GM23338 (cell line): ENCODE data around the gene LEP. TPM values are rescaled to one million over a fixed set of nuclear protein-coding genes. Genes with fewer than 3 reads are reported as not detected.
"Not testable (repeated sequence)": the region's sequence is repeated elsewhere in the genome, so short reads cannot be mapped to it uniquely, and the experiment has no call there.

Experiments
- ATAC-seq: fragments of 200-7000 bp; cut with Tn5 transposase; 3 replicates; pipeline ENCODE4 v1.9.1; 2020
- DNase-seq: peaks from one replicate; pipeline ENCODE4 v3.0.0-alpha.2; 2015; ENCODE audit warnings: low spot score
- H2AFZ ChIP-seq: fragments of 200-600 bp; sonication (generic); 2 replicates; pipeline ENCODE4 v1.8.0; 2016; ENCODE audit warnings: antibody characterized with exemption, mild to moderate bottlenecking, moderate library complexity
- H3F3A ChIP-seq: fragments of 200-600 bp; sonication (generic); replicated peaks from 2 replicates; pipeline ENCODE4 v1.8.0; 2017; ENCODE audit warnings: antibody characterized with exemption, mixed run types, low read depth
- H3K27ac ChIP-seq: fragments of 200-600 bp; sonication (generic); 2 replicates; pipeline ENCODE4 v1.6.1; 2016; ENCODE audit warnings: low read depth
- H3K27me3 ChIP-seq: fragments of 200-600 bp; sonication (generic); 2 replicates; pipeline ENCODE4 v1.8.0; 2016; ENCODE audit warnings: mild to moderate bottlenecking, mixed run types, moderate library complexity; ENCODE audit not compliant: insufficient read depth
- H3K36me3 ChIP-seq: fragments of 200-600 bp; sonication (generic); 2 replicates; pipeline ENCODE4 v1.8.0; 2016; ENCODE audit warnings: mild to moderate bottlenecking; ENCODE audit not compliant: insufficient read depth
- H3K4me1 ChIP-seq: fragments of 200-600 bp; sonication (generic); 2 replicates; pipeline ENCODE4 v1.8.0; 2016; ENCODE audit warnings: mild to moderate bottlenecking, moderate library complexity; ENCODE audit not compliant: insufficient read depth
- H3K4me2 ChIP-seq: fragments of 200-600 bp; sonication (generic); 2 replicates; pipeline ENCODE4 v1.7.1; 2017; ENCODE audit warnings: mixed run types
- H3K4me3 ChIP-seq: fragments of 200-600 bp; sonication (generic); 2 replicates; pipeline ENCODE4 v1.6.1; 2016; ENCODE audit warnings: mixed run types
- H3K79me2 ChIP-seq: fragments of 200-600 bp; sonication (generic); replicated peaks from 2 replicates; pipeline ENCODE4 v1.8.0; 2017; ENCODE audit warnings: mild to moderate bottlenecking; ENCODE audit not compliant: insufficient read depth
- H3K9me2 ChIP-seq: fragments of 200-600 bp; sonication (generic); 2 replicates; pipeline ENCODE4 v1.8.0; 2017; ENCODE audit not compliant: insufficient read depth
- H4K20me1 ChIP-seq: fragments of 200-600 bp; sonication (generic); replicated peaks from 2 replicates; pipeline ENCODE4 v1.8.0; 2017; ENCODE audit warnings: mild to moderate bottlenecking; ENCODE audit not compliant: insufficient read depth
- H3K27ac Mint-ChIP-seq: 2 replicates; pipeline ENCODE4 v1.8.0; 2020; ENCODE audit warnings: inconsistent platforms, mild to moderate bottlenecking, moderate library complexity, mixed read lengths
- H3K27me3 Mint-ChIP-seq: 3 replicates; pipeline ENCODE4 v1.8.0; 2022; ENCODE audit warnings: low read depth, mild to moderate bottlenecking, moderate library complexity, mixed read lengths, inconsistent platforms; ENCODE audit not compliant: insufficient read depth, poor library complexity
- H3K36me3 Mint-ChIP-seq: 3 replicates; pipeline ENCODE4 v1.8.0; 2021; ENCODE audit warnings: low read depth, mild to moderate bottlenecking, inconsistent platforms, moderate library complexity, mixed read lengths
- H3K4me1 Mint-ChIP-seq: 3 replicates; pipeline ENCODE4 v1.8.0; 2020; ENCODE audit warnings: mild to moderate bottlenecking, inconsistent platforms, mixed read lengths
- H3K4me3 Mint-ChIP-seq: 3 replicates; pipeline ENCODE4 v1.8.0; 2021; ENCODE audit warnings: moderate library complexity, mild to moderate bottlenecking, inconsistent platforms, mixed read lengths
- H3K9me3 Mint-ChIP-seq: 3 replicates; pipeline ENCODE4 v1.8.0; 2020; ENCODE audit warnings: moderate library complexity, mild to moderate bottlenecking, inconsistent platforms, mixed read lengths
- EZH2 ChIP-seq: fragments of 200-600 bp; sonication (generic); IDR thresholded peaks from one replicate; pipeline ENCODE4 v1.8.0; 2017; ENCODE audit warnings: antibody characterized with exemption, mild to moderate bottlenecking, low read depth; ENCODE audit not compliant: unreplicated experiment
- EZH2phosphoT487 ChIP-seq: fragments of 200-600 bp; sonication (generic); IDR thresholded peaks from one replicate; pipeline ENCODE4 v1.8.1; 2018; ENCODE audit warnings: antibody characterized with exemption; ENCODE audit not compliant: unreplicated experiment
- NANOG ChIP-seq: IDR thresholded peaks from 2 replicates; pipeline ENCODE4 v1.6.1; 2016; ENCODE audit warnings: antibody characterized with exemption, borderline replicate concordance
- POLR2AphosphoS5 ChIP-seq: IDR thresholded peaks from 2 replicates; pipeline ENCODE4 v1.6.1; 2016; ENCODE audit warnings: antibody characterized with exemption, low read depth
- ZNF114 ChIP-seq: fragments of 250-450 bp; sonication (Bioruptor Pico); IDR thresholded peaks from 2 replicates; pipeline ENCODE4 v1.5.0; 2020; ENCODE audit warnings: mild to moderate bottlenecking, moderate library complexity
- ZNF331 ChIP-seq: fragments of 250-450 bp; sonication (Bioruptor Pico); IDR thresholded peaks from 2 replicates; pipeline ENCODE4 v1.5.0; 2020; ENCODE audit warnings: low read depth, mild to moderate bottlenecking, moderate library complexity
- polyA plus RNA-seq: library from polyadenylated mRNA; unstranded; fragments of >200 nt; fragmentation: Nextera tagmentation; extraction: Ambion mirVana; gene quantifications from 2 replicates; pipeline ENCODE4 v1.2.1, GENCODE V29; 2016
- total RNA-seq: library from RNA; depleted of rRNA; stranded (reverse); fragments of >200 nt; shearing (Covaris generic); gene quantifications from 2 replicates; pipeline ENCODE4 v1.2.3, GENCODE V29; 2014
- TF ChIP-seq, protein P1 (sequence below): fragments of 250-450 bp; sonication (Bioruptor Pico); IDR thresholded peaks from 2 replicates; pipeline ENCODE4 v1.5.0; 2020; ENCODE audit warnings: mild to moderate bottlenecking, moderate library complexity
- TF ChIP-seq, protein P2 (sequence below): IDR thresholded peaks from one replicate; pipeline ENCODE4 v1.6.1; 2018; ENCODE audit warnings: antibody characterized with exemption; ENCODE audit not compliant: unreplicated experiment
- TF ChIP-seq, protein P3 (sequence below): IDR thresholded peaks from 2 replicates; pipeline ENCODE4 v1.6.1; 2016; ENCODE audit warnings: antibody characterized with exemption

LEP gene
- total and polyA plus RNA-seq, 2 experiments from 2014 or later, result not detected

GRCh38 chr7:128279124-128279713 is 38.1 kb downstream of the LEP start (continued):
- TF ChIP-seq, protein P1, sequence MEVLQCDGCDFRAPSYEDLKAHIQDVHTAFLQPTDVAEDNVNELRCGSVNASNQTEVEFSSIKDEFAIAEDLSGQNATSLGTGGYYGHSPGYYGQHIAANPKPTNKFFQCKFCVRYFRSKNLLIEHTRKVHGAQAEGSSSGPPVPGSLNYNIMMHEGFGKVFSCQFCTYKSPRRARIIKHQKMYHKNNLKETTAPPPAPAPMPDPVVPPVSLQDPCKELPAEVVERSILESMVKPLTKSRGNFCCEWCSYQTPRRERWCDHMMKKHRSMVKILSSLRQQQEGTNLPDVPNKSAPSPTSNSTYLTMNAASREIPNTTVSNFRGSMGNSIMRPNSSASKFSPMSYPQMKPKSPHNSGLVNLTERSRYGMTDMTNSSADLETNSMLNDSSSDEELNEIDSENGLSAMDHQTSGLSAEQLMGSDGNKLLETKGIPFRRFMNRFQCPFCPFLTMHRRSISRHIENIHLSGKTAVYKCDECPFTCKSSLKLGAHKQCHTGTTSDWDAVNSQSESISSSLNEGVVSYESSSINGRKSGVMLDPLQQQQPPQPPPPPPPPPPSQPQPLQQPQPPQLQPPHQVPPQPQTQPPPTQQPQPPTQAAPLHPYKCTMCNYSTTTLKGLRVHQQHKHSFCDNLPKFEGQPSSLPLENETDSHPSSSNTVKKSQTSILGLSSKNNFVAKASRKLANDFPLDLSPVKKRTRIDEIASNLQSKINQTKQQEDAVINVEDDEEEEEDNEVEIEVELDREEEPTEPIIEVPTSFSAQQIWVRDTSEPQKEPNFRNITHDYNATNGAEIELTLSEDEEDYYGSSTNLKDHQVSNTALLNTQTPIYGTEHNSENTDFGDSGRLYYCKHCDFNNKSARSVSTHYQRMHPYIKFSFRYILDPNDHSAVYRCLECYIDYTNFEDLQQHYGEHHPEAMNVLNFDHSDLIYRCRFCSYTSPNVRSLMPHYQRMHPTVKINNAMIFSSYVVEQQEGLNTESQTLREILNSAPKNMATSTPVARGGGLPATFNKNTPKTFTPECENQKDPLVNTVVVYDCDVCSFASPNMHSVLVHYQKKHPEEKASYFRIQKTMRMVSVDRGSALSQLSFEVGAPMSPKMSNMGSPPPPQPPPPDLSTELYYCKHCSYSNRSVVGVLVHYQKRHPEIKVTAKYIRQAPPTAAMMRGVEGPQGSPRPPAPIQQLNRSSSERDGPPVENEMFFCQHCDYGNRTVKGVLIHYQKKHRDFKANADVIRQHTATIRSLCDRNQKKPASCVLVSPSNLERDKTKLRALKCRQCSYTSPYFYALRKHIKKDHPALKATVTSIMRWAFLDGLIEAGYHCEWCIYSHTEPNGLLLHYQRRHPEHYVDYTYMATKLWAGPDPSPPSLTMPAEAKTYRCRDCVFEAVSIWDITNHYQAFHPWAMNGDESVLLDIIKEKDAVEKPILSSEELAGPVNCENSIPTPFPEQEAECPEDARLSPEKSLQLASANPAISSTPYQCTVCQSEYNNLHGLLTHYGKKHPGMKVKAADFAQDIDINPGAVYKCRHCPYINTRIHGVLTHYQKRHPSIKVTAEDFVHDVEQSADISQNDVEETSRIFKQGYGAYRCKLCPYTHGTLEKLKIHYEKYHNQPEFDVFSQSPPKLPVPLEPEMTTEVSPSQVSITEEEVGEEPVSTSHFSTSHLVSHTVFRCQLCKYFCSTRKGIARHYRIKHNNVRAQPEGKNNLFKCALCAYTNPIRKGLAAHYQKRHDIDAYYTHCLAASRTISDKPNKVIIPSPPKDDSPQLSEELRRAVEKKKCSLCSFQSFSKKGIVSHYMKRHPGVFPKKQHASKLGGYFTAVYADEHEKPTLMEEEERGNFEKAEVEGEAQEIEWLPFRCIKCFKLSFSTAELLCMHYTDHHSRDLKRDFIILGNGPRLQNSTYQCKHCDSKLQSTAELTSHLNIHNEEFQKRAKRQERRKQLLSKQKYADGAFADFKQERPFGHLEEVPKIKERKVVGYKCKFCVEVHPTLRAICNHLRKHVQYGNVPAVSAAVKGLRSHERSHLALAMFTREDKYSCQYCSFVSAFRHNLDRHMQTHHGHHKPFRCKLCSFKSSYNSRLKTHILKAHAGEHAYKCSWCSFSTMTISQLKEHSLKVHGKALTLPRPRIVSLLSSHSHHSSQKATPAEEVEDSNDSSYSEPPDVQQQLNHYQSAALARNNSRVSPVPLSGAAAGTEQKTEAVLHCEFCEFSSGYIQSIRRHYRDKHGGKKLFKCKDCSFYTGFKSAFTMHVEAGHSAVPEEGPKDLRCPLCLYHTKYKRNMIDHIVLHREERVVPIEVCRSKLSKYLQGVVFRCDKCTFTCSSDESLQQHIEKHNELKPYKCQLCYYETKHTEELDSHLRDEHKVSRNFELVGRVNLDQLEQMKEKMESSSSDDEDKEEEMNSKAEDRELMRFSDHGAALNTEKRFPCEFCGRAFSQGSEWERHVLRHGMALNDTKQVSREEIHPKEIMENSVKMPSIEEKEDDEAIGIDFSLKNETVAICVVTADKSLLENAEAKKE, result no peak
- TF ChIP-seq ZNF331 (CRISPR knock-in tag), result no peak
- TF ChIP-seq EZH2, result no peak
- TF ChIP-seq NANOG, result no peak
- no peak for TF ChIP-seq POLR2AphosphoS5
- TF ChIP-seq, protein P2, sequence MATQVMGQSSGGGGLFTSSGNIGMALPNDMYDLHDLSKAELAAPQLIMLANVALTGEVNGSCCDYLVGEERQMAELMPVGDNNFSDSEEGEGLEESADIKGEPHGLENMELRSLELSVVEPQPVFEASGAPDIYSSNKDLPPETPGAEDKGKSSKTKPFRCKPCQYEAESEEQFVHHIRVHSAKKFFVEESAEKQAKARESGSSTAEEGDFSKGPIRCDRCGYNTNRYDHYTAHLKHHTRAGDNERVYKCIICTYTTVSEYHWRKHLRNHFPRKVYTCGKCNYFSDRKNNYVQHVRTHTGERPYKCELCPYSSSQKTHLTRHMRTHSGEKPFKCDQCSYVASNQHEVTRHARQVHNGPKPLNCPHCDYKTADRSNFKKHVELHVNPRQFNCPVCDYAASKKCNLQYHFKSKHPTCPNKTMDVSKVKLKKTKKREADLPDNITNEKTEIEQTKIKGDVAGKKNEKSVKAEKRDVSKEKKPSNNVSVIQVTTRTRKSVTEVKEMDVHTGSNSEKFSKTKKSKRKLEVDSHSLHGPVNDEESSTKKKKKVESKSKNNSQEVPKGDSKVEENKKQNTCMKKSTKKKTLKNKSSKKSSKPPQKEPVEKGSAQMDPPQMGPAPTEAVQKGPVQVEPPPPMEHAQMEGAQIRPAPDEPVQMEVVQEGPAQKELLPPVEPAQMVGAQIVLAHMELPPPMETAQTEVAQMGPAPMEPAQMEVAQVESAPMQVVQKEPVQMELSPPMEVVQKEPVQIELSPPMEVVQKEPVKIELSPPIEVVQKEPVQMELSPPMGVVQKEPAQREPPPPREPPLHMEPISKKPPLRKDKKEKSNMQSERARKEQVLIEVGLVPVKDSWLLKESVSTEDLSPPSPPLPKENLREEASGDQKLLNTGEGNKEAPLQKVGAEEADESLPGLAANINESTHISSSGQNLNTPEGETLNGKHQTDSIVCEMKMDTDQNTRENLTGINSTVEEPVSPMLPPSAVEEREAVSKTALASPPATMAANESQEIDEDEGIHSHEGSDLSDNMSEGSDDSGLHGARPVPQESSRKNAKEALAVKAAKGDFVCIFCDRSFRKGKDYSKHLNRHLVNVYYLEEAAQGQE, result no peak
- no peak for TF ChIP-seq ZNF114 (CRISPR knock-in tag)
- no peak for TF ChIP-seq EZH2phosphoT487
- TF ChIP-seq, protein P3, sequence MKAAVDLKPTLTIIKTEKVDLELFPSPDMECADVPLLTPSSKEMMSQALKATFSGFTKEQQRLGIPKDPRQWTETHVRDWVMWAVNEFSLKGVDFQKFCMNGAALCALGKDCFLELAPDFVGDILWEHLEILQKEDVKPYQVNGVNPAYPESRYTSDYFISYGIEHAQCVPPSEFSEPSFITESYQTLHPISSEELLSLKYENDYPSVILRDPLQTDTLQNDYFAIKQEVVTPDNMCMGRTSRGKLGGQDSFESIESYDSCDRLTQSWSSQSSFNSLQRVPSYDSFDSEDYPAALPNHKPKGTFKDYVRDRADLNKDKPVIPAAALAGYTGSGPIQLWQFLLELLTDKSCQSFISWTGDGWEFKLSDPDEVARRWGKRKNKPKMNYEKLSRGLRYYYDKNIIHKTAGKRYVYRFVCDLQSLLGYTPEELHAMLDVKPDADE, result no peak

DNA sequence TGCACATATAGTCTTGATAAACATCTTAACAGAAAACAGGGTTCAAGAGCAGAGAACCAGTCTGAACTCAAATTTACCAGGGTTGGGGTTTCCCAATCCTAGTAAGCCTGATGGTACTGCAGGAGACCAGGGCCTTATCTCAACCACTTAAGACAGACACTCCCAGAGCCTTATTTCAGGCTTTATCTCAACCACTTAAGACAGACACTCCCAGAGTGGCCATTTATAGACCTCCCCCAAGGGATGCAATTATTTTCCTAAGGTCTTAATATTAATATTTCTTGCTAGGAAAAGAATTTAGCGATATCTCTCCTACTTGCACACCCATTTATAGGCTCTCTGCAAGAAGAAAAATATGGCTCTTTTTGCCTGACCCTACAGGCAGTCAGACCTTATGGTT is 39.4 kb downstream of the LEP start:
- ATAC-seq, H3K36me3 ChIP-seq, H4K20me1 ChIP-seq, H3K4me1 ChIP-seq, H3K27me3 ChIP-seq, H3K4me3 ChIP-seq, H3K27ac ChIP-seq, H3K4me3 Mint-ChIP-seq, H3K79me2 ChIP-seq, DNase-seq, H3K27ac Mint-ChIP-seq, H2AFZ ChIP-seq, H3K4me1 Mint-ChIP-seq, H3K9me2 ChIP-seq, H3K4me2 ChIP-seq, H3K27me3 Mint-ChIP-seq, H3F3A ChIP-seq: not testable (repeated sequence)
- Mint-ChIP-seq H3K36me3 (peaks cover 14% of the 10 kb centered on the region; the same call in 2 of the 3 replicates), H3K9me3 (peaks cover 25% of the 10 kb centered on the region)
